ENCODE results near the gene AUTS2. TPM values are rescaled to one million over a fixed set of nuclear protein-coding genes. Genes with fewer than 3 reads are reported as not detected.

The AUTS2 gene
- total RNA-seq, 1 donor from 2014 or later = 80.6 TPM

DNA sequence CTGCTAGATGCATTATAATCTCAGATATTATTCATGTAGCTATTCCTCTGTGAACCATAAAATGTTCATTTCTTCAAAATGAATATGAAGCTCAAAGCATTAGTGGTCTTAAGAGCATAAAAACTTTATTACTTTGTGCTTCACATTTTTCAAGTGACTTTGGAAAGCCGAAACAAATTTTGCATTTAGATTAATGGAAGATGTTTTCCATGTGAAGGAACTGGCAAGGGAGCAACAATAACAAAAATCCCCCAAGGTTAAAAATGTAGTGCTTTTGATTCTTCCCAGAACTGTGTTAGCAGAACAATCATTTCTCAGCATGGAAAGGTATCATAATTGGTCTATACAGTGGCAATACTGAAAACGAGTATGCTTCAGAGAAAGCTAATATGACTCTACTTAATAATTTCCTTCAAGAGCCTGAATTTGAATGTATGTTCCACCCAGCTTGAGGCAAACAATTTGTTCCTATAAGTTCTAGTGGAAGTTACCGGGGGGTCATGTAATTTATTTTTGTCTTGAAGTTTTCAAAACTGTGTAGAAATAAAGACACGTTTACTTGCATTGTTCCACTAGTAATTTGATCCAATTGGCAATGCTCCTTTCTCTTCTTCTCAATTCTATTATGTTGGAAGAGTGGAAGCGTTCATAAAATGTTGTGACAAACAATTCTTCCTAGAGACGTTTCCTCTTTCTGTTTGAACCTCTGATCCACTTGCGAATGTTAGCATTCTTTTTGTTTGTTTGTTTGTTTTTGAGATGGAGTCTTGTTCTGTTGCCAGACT is 665.4 kb downstream of the AUTS2 start:
- Mint-ChIP-seq H3K4me1 (ENCODE audit: unreplicated experiment) (peaks cover 7% of the 10 kb centered on the region), H3K4me3 (ENCODE audit: unreplicated experiment) (no peak overlapping the region), H3K36me3 (ENCODE audit: unreplicated experiment) (no peaks in the 10 kb centered on the region), H3K27me3 (ENCODE audit: unreplicated experiment) (no peaks in the 10 kb centered on the region), H3K27ac (ENCODE audit: unreplicated experiment) (no peak overlapping the region), H3K9me3 (ENCODE audit: unreplicated experiment) (no peaks in the 10 kb centered on the region)
- TF ChIP-seq, protein P1, sequence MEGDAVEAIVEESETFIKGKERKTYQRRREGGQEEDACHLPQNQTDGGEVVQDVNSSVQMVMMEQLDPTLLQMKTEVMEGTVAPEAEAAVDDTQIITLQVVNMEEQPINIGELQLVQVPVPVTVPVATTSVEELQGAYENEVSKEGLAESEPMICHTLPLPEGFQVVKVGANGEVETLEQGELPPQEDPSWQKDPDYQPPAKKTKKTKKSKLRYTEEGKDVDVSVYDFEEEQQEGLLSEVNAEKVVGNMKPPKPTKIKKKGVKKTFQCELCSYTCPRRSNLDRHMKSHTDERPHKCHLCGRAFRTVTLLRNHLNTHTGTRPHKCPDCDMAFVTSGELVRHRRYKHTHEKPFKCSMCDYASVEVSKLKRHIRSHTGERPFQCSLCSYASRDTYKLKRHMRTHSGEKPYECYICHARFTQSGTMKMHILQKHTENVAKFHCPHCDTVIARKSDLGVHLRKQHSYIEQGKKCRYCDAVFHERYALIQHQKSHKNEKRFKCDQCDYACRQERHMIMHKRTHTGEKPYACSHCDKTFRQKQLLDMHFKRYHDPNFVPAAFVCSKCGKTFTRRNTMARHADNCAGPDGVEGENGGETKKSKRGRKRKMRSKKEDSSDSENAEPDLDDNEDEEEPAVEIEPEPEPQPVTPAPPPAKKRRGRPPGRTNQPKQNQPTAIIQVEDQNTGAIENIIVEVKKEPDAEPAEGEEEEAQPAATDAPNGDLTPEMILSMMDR (IDR thresholded peaks at IDR 0.05) = no peak
- DNase-seq (ENCODE audit: extremely low spot score, unreplicated experiment) = no peak

DNA sequence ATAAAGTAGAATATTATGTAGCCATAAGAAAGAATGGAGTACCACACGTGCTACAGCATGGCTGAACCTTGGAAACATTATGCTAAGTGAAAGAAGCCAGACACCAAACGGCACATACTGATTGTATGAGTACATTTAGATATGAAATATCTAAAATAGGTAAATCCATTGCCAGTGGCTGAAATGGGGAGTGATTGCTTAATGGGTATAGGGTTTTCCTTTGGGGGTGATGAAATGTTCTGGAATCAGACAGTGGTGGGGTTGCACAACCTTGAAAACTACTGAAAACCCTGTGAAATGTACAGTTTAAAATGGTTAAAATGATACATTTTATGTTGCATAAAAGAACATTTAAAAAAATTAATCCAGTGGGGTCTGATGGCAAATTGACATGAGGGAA is 667.9 kb downstream of the AUTS2 start:
- no peak overlapping the region for H3K27ac Mint-ChIP-seq (ENCODE audit: unreplicated experiment)
- H3K27me3 Mint-ChIP-seq (ENCODE audit: unreplicated experiment) = no peaks in the 10 kb centered on the region
- peaks cover 7% of the 10 kb centered on the region for H3K4me1 Mint-ChIP-seq (ENCODE audit: unreplicated experiment)
- H3K9me3 Mint-ChIP-seq (ENCODE audit: unreplicated experiment) = no peaks in the 10 kb centered on the region
- DNase-seq (ENCODE audit: extremely low spot score, unreplicated experiment) = no peak
- no peaks in the 10 kb centered on the region for H3K36me3 Mint-ChIP-seq (ENCODE audit: unreplicated experiment)
- TF ChIP-seq, protein P1 (IDR thresholded peaks at IDR 0.05) = no peak
- no peak overlapping the region for H3K4me3 Mint-ChIP-seq (ENCODE audit: unreplicated experiment)

DNA sequence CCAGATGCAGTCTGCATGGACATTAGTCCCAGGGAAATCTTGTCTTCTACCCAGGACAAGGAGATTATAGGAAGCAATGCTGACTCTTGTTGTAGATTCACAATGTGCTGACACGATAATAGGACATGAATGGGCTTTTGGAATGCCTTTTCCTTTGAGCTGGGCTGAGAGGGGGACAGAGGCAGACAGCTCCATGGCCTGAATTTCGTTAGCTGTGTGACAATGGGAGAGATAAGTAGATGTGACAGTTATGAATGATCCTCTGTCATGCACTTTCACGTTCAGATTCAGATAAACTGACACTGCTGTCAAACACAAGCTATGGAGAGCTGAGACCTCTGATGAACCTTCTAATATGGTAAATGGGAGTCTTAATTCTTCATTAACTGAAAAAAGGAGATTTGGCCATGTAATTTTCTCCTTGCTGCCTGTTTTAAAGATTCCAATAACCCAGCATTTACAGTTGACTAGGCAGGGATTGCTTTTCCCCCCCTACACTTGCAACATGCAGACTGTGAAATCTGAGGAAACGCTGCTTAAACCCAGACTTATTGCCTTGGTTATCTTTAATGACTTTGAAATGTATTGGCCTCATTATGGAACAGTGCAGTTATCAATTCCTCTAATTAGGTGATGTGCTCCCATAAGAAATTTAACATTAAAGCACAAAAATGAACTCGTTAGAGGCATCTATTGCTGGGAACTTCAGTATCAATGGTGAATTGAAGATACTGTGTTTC is 669.3 kb downstream of the AUTS2 start:
- H3K9me3 Mint-ChIP-seq (ENCODE audit: unreplicated experiment) = no peaks in the 10 kb centered on the region
- no peak for DNase-seq (ENCODE audit: extremely low spot score, unreplicated experiment)
- TF ChIP-seq, protein P1 (IDR thresholded peaks at IDR 0.05) = no peak
- no peaks in the 10 kb centered on the region for H3K27me3 Mint-ChIP-seq (ENCODE audit: unreplicated experiment)
- no peak overlapping the region for H3K4me3 Mint-ChIP-seq (ENCODE audit: unreplicated experiment)
- no peak overlapping the region for H3K27ac Mint-ChIP-seq (ENCODE audit: unreplicated experiment)
- H3K36me3 Mint-ChIP-seq (ENCODE audit: unreplicated experiment) = no peaks in the 10 kb centered on the region
- H3K4me1 Mint-ChIP-seq (ENCODE audit: unreplicated experiment) = peaks cover 7% of the 10 kb centered on the region

DNA sequence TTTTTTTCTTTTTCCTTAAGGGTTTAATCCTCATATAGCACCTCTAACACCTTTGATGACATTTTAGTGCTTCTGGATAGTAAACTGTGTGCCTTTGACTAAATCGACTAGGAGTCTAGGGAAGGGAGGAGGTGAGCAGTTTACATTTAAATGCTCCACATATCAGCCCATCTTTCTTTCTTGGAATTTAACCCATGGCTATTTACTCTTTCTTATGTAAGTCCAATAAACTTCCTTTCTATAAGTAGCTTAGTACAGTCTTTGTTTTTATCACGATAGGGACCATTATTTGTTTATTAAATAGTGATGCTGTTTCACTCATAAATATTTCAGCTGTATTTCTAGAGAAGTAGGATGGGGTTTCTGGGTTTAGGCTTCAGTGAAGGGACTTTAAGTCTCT is 669.9 kb downstream of the AUTS2 start:
- Mint-ChIP-seq H3K4me3 (ENCODE audit: unreplicated experiment) (no peak overlapping the region), H3K27ac (ENCODE audit: unreplicated experiment) (no peak overlapping the region)

More for the DNA sequence above, 669.9 kb downstream of the AUTS2 start:
- Mint-ChIP-seq H3K9me3 (ENCODE audit: unreplicated experiment) (no peaks in the 10 kb centered on the region), H3K4me1 (ENCODE audit: unreplicated experiment) (peaks cover 5% of the 10 kb centered on the region), H3K27me3 (ENCODE audit: unreplicated experiment) (no peaks in the 10 kb centered on the region), H3K36me3 (ENCODE audit: unreplicated experiment) (no peaks in the 10 kb centered on the region)
- DNase-seq (ENCODE audit: extremely low spot score, unreplicated experiment) = no peak
- TF ChIP-seq, protein P1 (IDR thresholded peaks at IDR 0.05) = no peak
